HK-2 (cell line): Measurements from ENCODE around the gene SNX3.
"Not testable (repeated sequence)": the region's sequence is repeated elsewhere in the genome, so short reads cannot be mapped to it uniquely, and the experiment has no call there.

ENCODE experiments used
- DNase-seq: peaks from one replicate; pipeline ENCODE4 v3.0.0-alpha.2; 2018; ENCODE audit not compliant: unreplicated experiment

Gene SNX3

GRCh38 chr6:108260126-108260808 is 573 bp downstream of the SNX3 start:
- peak; percentile 41 for DNase-seq

GRCh38 chr6:108254433-108255410 is 6.1 kb downstream of the SNX3 start:
- no peak for DNase-seq

- no peak for DNase-seq
Measured at GRCh38 chr6:108253241-108253640, 7.6 kb downstream of the SNX3 start.

GRCh38 chr6:108252055-108252454 is 8.8 kb downstream of the SNX3 start:
- DNase-seq, result no peak

GRCh38 chr6:108251252-108251651 is 9.6 kb downstream of the SNX3 start:
- DNase-seq, result no peak

- no peak for DNase-seq
Measured at GRCh38 chr6:108250240-108250866, 10.5 kb downstream of the SNX3 start.

- no peak for DNase-seq
Measured at GRCh38 chr6:108247965-108248536, 12.8 kb downstream of the SNX3 start.

- DNase-seq, result not testable (repeated sequence)
Measured at GRCh38 chr6:108245095-108245494, 15.7 kb downstream of the SNX3 start.

- DNase-seq, result no peak
Measured at GRCh38 chr6:108243836-108244235, 17.0 kb downstream of the SNX3 start.

GRCh38 chr6:108242721-108243120 is 18.1 kb downstream of the SNX3 start:
- no peak for DNase-seq

- DNase-seq, result no peak
Measured at GRCh38 chr6:108242259-108242658, 18.6 kb downstream of the SNX3 start.

- DNase-seq, result no peak
Measured at GRCh38 chr6:108238322-108238721, 22.5 kb downstream of the SNX3 start.

GRCh38 chr6:108236791-108237190 is 24.0 kb downstream of the SNX3 start:
- no peak for DNase-seq

GRCh38 chr6:108235127-108235526 is 25.7 kb downstream of the SNX3 start:
- DNase-seq, result no peak

- DNase-seq, result no peak
Measured at GRCh38 chr6:108228416-108228815, 32.4 kb downstream of the SNX3 start.

GRCh38 chr6:108227290-108227689 is 33.5 kb downstream of the SNX3 start:
- no peak for DNase-seq

GRCh38 chr6:108222504-108222903 is 38.3 kb downstream of the SNX3 start:
- no peak for DNase-seq

- no peak for DNase-seq
Measured at GRCh38 chr6:108222064-108222463, 38.8 kb downstream of the SNX3 start.

GRCh38 chr6:108211671-108212070 is 49.2 kb downstream of the SNX3 start:
- no peak for DNase-seq

- no peak for DNase-seq
Measured at GRCh38 chr6:108210556-108210955, 50.3 kb downstream of the SNX3 start.

- DNase-seq, result no peak
Measured at GRCh38 chr6:108209738-108210137, 51.1 kb downstream of the SNX3 start.

GRCh38 chr6:108207013-108207412 is 53.8 kb downstream of the SNX3 start:
- DNase-seq, result no peak
